Colon (tissue), 2 donors: ENCODE results near the gene SEC22B.
A peak's percentile ranks its signal among the peaks of the same experiment; 100 is the strongest.
"Not testable (repeated sequence)": the region's sequence is repeated elsewhere in the genome, so short reads cannot be mapped to it uniquely, and the experiment has no call there.

Source experiments
- FAIRE-seq: peaks from 2 replicates; lab custom pipeline; 2012; peaks lifted over from hg19 to GRCh38; lab: Jason Lieb, UNC
- donor health status: control.
- donor health status: control.

Gene SEC22B

GRCh38 chr1:120144626-120145025, 31.7 kb downstream of the SEC22B start:
- not testable (repeated sequence) for FAIRE-seq

GRCh38 chr1:120144169-120144568, 32.2 kb downstream of the SEC22B start:
- not testable (repeated sequence) for FAIRE-seq

GRCh38 chr1:120143334-120143733, 33.0 kb downstream of the SEC22B start:
- not testable (repeated sequence) for FAIRE-seq

GRCh38 chr1:120142512-120143263, 33.6 kb downstream of the SEC22B start:
- FAIRE-seq: not testable (repeated sequence)

GRCh38 chr1:120141865-120142264, 34.5 kb downstream of the SEC22B start:
- FAIRE-seq: not testable (repeated sequence)

GRCh38 chr1:120140656-120141265, 35.6 kb downstream of the SEC22B start:
- FAIRE-seq: not testable (repeated sequence)

GRCh38 chr1:120136086-120136485, 40.2 kb downstream of the SEC22B start:
- not testable (repeated sequence) for FAIRE-seq

GRCh38 chr1:120133928-120134325, 42.4 kb downstream of the SEC22B start:
- not testable (repeated sequence) for FAIRE-seq

- FAIRE-seq: no peak
These were observed 42.9 kb downstream of the SEC22B start for GRCh38 chr1:120133228-120133927.

- not testable (repeated sequence) for FAIRE-seq
These were observed 43.9 kb downstream of the SEC22B start for GRCh38 chr1:120132406-120132763.

- FAIRE-seq: not testable (repeated sequence)
These were observed 44.5 kb downstream of the SEC22B start for GRCh38 chr1:120131611-120132405.

- FAIRE-seq: not testable (repeated sequence)
These were observed 48.4 kb downstream of the SEC22B start for GRCh38 chr1:120127921-120128320.

- FAIRE-seq: peak; percentile 31
These were observed 50.1 kb downstream of the SEC22B start for GRCh38 chr1:120126216-120126615.

- not testable (repeated sequence) for FAIRE-seq
These were observed 51.7 kb downstream of the SEC22B start for GRCh38 chr1:120124628-120125027.

- FAIRE-seq: not testable (repeated sequence)
These were observed 52.4 kb downstream of the SEC22B start for GRCh38 chr1:120123813-120124510.

- FAIRE-seq: not testable (repeated sequence)
These were observed 53.9 kb downstream of the SEC22B start for GRCh38 chr1:120122262-120122893.

GRCh38 chr1:120121830-120122229, 54.5 kb downstream of the SEC22B start:
- not testable (repeated sequence) for FAIRE-seq

- not testable (repeated sequence) for FAIRE-seq
These were observed 55.8 kb downstream of the SEC22B start for GRCh38 chr1:120120525-120120924.

- not testable (repeated sequence) for FAIRE-seq
These were observed 58.7 kb downstream of the SEC22B start for GRCh38 chr1:120117371-120118177.

- FAIRE-seq: not testable (repeated sequence)
These were observed 60.2 kb downstream of the SEC22B start for GRCh38 chr1:120116094-120116493.
